ENCODE data around the gene TRIM46. TPM values are rescaled to one million over a fixed set of nuclear protein-coding genes. Genes with fewer than 3 reads are reported as not detected.

The TRIM46 gene
- polyA plus RNA-seq, 3 donors: 0.13 TPM; not detected in 2

- Histone ChIP-seq H3K4me3 (replicated peaks in 1 of 3; ENCODE audit: low read depth in 2 of 3, low read length in 3 of 3) (no peak overlapping the region), H2AFZ (ENCODE audit: insufficient read depth, low read depth, low read length, poor library complexity, severe bottlenecking) (no peak overlapping the region), H3K9me3 (replicated peaks in 1 of 2; ENCODE audit: control insufficient read depth in 1 of 2, insufficient read depth in 1 of 2, low read length in 2 of 2) (no peaks in the 10 kb centered on the region), H3K9ac (ENCODE audit: insufficient read depth, low read length, poor library complexity, severe bottlenecking) (no peak overlapping the region), H3K27ac (ENCODE audit: low read depth in 1 of 2, low read length in 2 of 2) (no peak overlapping the region), H3K79me2 (ENCODE audit: insufficient read depth, low read length) (peaks cover 21% of the 10 kb centered on the region), H4K20me1 (ENCODE audit: insufficient read depth, low read length) (no peaks in the 10 kb centered on the region), H3K4me2 (replicated peaks; ENCODE audit: extremely low read depth, low read length, poor library complexity, severe bottlenecking) (no peak overlapping the region), H3K27me3 (ENCODE audit: control insufficient read depth in 2 of 2, insufficient read depth in 2 of 2, low read length in 2 of 2) (no peaks in the 10 kb centered on the region), H3K36me3 (replicated peaks in 1 of 2; ENCODE audit: control insufficient read depth in 1 of 2, insufficient read depth in 2 of 2, low read length in 2 of 2) (peaks cover 2% of the 10 kb centered on the region in 2 donors), H3K4me1 (ENCODE audit: control insufficient read depth in 1 of 2, insufficient read depth in 2 of 2, low read length in 2 of 2) (peaks cover 42 to 52% of the 10 kb centered on the region in 2 donors)
- 84% methylated on average over 3 of the region's 12 CpGs for WGBS (ENCODE audit: insufficient coverage)
- Mint-ChIP-seq H3K36me3 (peaks cover 6 to 10% of the 10 kb centered on the region in 2 donors), H3K27me3 (ENCODE audit: low read depth in 3 of 3) (peaks cover 4 to 22% (median 21%) of the 10 kb centered on the region in 3 donors), H3K4me1 (peaks cover 46% of the 10 kb centered on the region), H3K27ac (no peak overlapping the region), H3K4me3 (no peak overlapping the region), H3K9me3 (no peaks in the 10 kb centered on the region)
- intact Hi-C loops (cut with micrococcal nuclease): no loop called here
- no peak for TF ChIP-seq CTCF (IDR thresholded peaks at IDR 0.05)
- DNase-seq: peak in 1 of 3 donors; percentile 12
Observed at GRCh38 chr1:155175281-155175926, 1.8 kb downstream of the TRIM46 start.

GRCh38 chr1:155175927-155176371 lies 2.3 kb downstream of the TRIM46 start:
- peaks cover 42 to 52% of the 10 kb centered on the region in 2 donors for H3K4me1 ChIP-seq (ENCODE audit: control insufficient read depth in 1 of 2, insufficient read depth in 2 of 2, low read length in 2 of 2)
- 76% methylated on average over 6 of the region's 9 CpGs for WGBS (ENCODE audit: insufficient coverage)
- no peak overlapping the region for H2AFZ ChIP-seq (ENCODE audit: insufficient read depth, low read depth, low read length, poor library complexity, severe bottlenecking)
- H3K36me3 Mint-ChIP-seq: peaks cover 3 to 5% of the 10 kb centered on the region in 2 donors
- no peaks in the 10 kb centered on the region for H4K20me1 ChIP-seq (ENCODE audit: insufficient read depth, low read length)
- peaks cover 21% of the 10 kb centered on the region for H3K79me2 ChIP-seq (ENCODE audit: insufficient read depth, low read length)
- H3K36me3 ChIP-seq (replicated peaks in 1 of 2; ENCODE audit: control insufficient read depth in 1 of 2, insufficient read depth in 2 of 2, low read length in 2 of 2): no peaks in the 10 kb centered on the region
- no peak for TF ChIP-seq CTCF (IDR thresholded peaks at IDR 0.05)
- no peaks in the 10 kb centered on the region for H3K27me3 ChIP-seq (ENCODE audit: control insufficient read depth in 2 of 2, insufficient read depth in 2 of 2, low read length in 2 of 2)
- no peak overlapping the region for H3K27ac ChIP-seq (ENCODE audit: low read depth in 1 of 2, low read length in 2 of 2)
- peaks cover 4 to 22% (median 21%) of the 10 kb centered on the region in 3 donors for H3K27me3 Mint-ChIP-seq (ENCODE audit: low read depth in 3 of 3)
- no peak overlapping the region for H3K27ac Mint-ChIP-seq
- H3K9ac ChIP-seq (ENCODE audit: insufficient read depth, low read length, poor library complexity, severe bottlenecking): no peak overlapping the region
- H3K4me3 Mint-ChIP-seq: no peak overlapping the region
- peak in 1 of 3 donors; percentile 11 for DNase-seq
- H3K9me3 ChIP-seq (replicated peaks in 1 of 2; ENCODE audit: control insufficient read depth in 1 of 2, insufficient read depth in 1 of 2, low read length in 2 of 2): no peaks in the 10 kb centered on the region
- H3K9me3 Mint-ChIP-seq: no peaks in the 10 kb centered on the region
- H3K4me2 ChIP-seq (replicated peaks; ENCODE audit: extremely low read depth, low read length, poor library complexity, severe bottlenecking): no peak overlapping the region
- no peak overlapping the region for H3K4me3 ChIP-seq (replicated peaks in 1 of 3; ENCODE audit: low read depth in 2 of 3, low read length in 3 of 3)
- intact Hi-C loops (cut with micrococcal nuclease): no loop called here
- H3K4me1 Mint-ChIP-seq: peaks cover 46% of the 10 kb centered on the region

All from CD14-positive monocyte (primary cell).